HEK293 (cell line): ENCODE data around the gene CLPX.
A peak's percentile ranks its signal among the peaks of the same experiment; 100 is the strongest.
"Not testable (repeated sequence)": the region's sequence is repeated elsewhere in the genome, so short reads cannot be mapped to it uniquely, and the experiment has no call there.

Source experiments
- CTCF ChIA-PET: fragments of 350-600 bp; formaldehyde crosslinking; extraction: SDS; loops from one replicate; lab custom pipeline; 2021; ENCODE audit warnings: antibody characterized with exemption; lab: Yijun Ruan, JAX
- POLR2A ChIA-PET: fragments of 300-600 bp; formaldehyde crosslinking; extraction: SDS; loops from one replicate; lab custom pipeline; 2020; ENCODE audit warnings: antibody characterized with exemption, inconsistent platforms; lab: Yijun Ruan, JAX
- H3K27ac ChIP-seq: fragments of 200-500 bp; sonication (Bioruptor generic); 2 replicates; pipeline ENCODE4 v1.5.1; 2014; ENCODE audit warnings: low read depth, low read length, control low read depth, inconsistent platforms; ENCODE audit errors: extremely low read depth
- H3K36me3 ChIP-seq, 2 experiments: fragments of 200-500 bp in 1 of 2; sonication (Bioruptor generic) in 1 of 2; 1 replicate in 1 of 2; 2 replicates in 1 of 2; pipeline ENCODE4 v1.5.1; 2014 to 2017; ENCODE audit warnings: inconsistent platforms in 2 of 2, low read length in 2 of 2; ENCODE audit not compliant: control insufficient read depth in 2 of 2, insufficient read depth in 1 of 2
- H3K4me1 ChIP-seq: fragments of 200-500 bp; sonication (Bioruptor generic); 2 replicates; pipeline ENCODE4 v1.5.1; 2014; ENCODE audit warnings: mild to moderate bottlenecking, low read length, inconsistent platforms; ENCODE audit not compliant: control insufficient read depth, insufficient read depth
- H3K4me3 ChIP-seq: 2 replicates; pipeline ENCODE4 v1.5.1; 2011; ENCODE audit warnings: low read depth, mild to moderate bottlenecking, control low read depth, low read length, moderate library complexity
- H3K9me3 ChIP-seq: fragments of 200-500 bp; sonication (Bioruptor generic); 2 replicates; pipeline ENCODE4 v1.5.1; 2014; ENCODE audit warnings: low read depth, low read length, inconsistent platforms; ENCODE audit not compliant: control insufficient read depth, insufficient read depth
- GLIS1 ChIP-seq: fragments of 450-650 bp; formaldehyde crosslinking; IDR thresholded peaks from 2 replicates; pipeline ENCODE4 v1.5.1; 2016; ENCODE audit warnings: missing biosample characterization, missing genetic modification characterization
- OSR2 ChIP-seq: fragments of 450-650 bp; formaldehyde crosslinking; IDR thresholded peaks from 2 replicates; pipeline ENCODE4 v1.5.1; 2016; ENCODE audit warnings: missing biosample characterization, missing genetic modification characterization
- ZBTB11 ChIP-seq: fragments of 450-650 bp; formaldehyde crosslinking; conservative IDR thresholded peaks from 2 replicates; pipeline ENCODE4 v1.5.1; 2016; ENCODE audit warnings: low read depth, missing biosample characterization, missing genetic modification characterization
- ZBTB17 ChIP-seq: fragments of 450-650 bp; formaldehyde crosslinking; IDR thresholded peaks from 2 replicates; pipeline ENCODE4 v1.5.1; 2016; ENCODE audit warnings: missing biosample characterization, missing genetic modification characterization
- ZFHX2 ChIP-seq: fragments of 450-650 bp; formaldehyde crosslinking; conservative IDR thresholded peaks from 2 replicates; pipeline ENCODE4 v1.5.1; 2016; ENCODE audit warnings: missing biosample characterization, missing genetic modification characterization
- ZFP69B ChIP-seq: fragments of 450-650 bp; formaldehyde crosslinking; IDR thresholded peaks from 2 replicates; pipeline ENCODE4 v1.5.1; 2016; ENCODE audit warnings: missing biosample characterization, missing genetic modification characterization
- ZNF155 ChIP-seq: fragments of 450-650 bp; formaldehyde crosslinking; IDR thresholded peaks from 2 replicates; pipeline ENCODE4 v1.5.1; 2016; ENCODE audit warnings: missing biosample characterization, missing genetic modification characterization
- ZNF223 ChIP-seq: fragments of 450-650 bp; formaldehyde crosslinking; IDR thresholded peaks from 2 replicates; pipeline ENCODE4 v1.5.1; 2016; ENCODE audit warnings: missing biosample characterization, missing genetic modification characterization
- ZNF335 ChIP-seq: fragments of 450-650 bp; formaldehyde crosslinking; conservative IDR thresholded peaks from 2 replicates; pipeline ENCODE4 v1.5.1; 2016; ENCODE audit warnings: missing biosample characterization, missing genetic modification characterization
- ZNF366 ChIP-seq: fragments of 450-650 bp; formaldehyde crosslinking; conservative IDR thresholded peaks from 2 replicates; pipeline ENCODE4 v1.5.1; 2016; ENCODE audit warnings: missing biosample characterization, missing genetic modification characterization
- ZNF416 ChIP-seq: fragments of 450-650 bp; formaldehyde crosslinking; IDR thresholded peaks from 2 replicates; pipeline ENCODE4 v1.5.1; 2016; ENCODE audit warnings: missing biosample characterization, missing genetic modification characterization
- ZNF433 ChIP-seq: fragments of 450-650 bp; formaldehyde crosslinking; IDR thresholded peaks from 2 replicates; pipeline ENCODE4 v1.5.1; 2016; ENCODE audit warnings: missing biosample characterization, missing genetic modification characterization, low read depth
- ZNF518A ChIP-seq: fragments of 450-650 bp; formaldehyde crosslinking; conservative IDR thresholded peaks from 2 replicates; pipeline ENCODE4 v1.5.1; 2016; ENCODE audit warnings: low read depth, missing biosample characterization, missing genetic modification characterization
- ZNF555 ChIP-seq: fragments of 450-650 bp; formaldehyde crosslinking; conservative IDR thresholded peaks from 2 replicates; pipeline ENCODE4 v1.5.1; 2017; ENCODE audit warnings: missing biosample characterization, mild to moderate bottlenecking, missing genetic modification characterization, inconsistent platforms
- ZNF623 ChIP-seq: fragments of 450-650 bp; formaldehyde crosslinking; IDR thresholded peaks from 2 replicates; pipeline ENCODE4 v1.5.1; 2016; ENCODE audit warnings: missing biosample characterization, missing genetic modification characterization
- ZNF654 ChIP-seq: fragments of 450-650 bp; formaldehyde crosslinking; IDR thresholded peaks from 2 replicates; pipeline ENCODE4 v1.5.1; 2016; ENCODE audit warnings: low read depth, missing biosample characterization, missing genetic modification characterization

Gene CLPX

GRCh38 chr15:65184305-65184867 is 756 bp downstream of the CLPX start:
- ChIA-PET POLR2A (interaction anchor here (0.5 to 2.4 kb wide), 4 partner anchors 102 to 364 kb away, joined by 4 to 30 read pairs (median 18); partner anchors contain the start of genes PARP16 and RNU5B-1), CTCF (interaction anchor here (0.6 kb wide), 1 partner anchor 10 kb away, joined by 3 read pairs; no protein-coding TSS in a partner anchor)
- TF ChIP-seq ZNF335 (peak; percentile 8), ZFHX2 (no peak)
- peaks cover under 1 to 9% of the 10 kb centered on the region in 2 experiments for H3K36me3 ChIP-seq
- no peaks in the 10 kb centered on the region for H3K9me3 ChIP-seq
- no peaks in the 10 kb centered on the region for H3K4me1 ChIP-seq
- H3K4me3 ChIP-seq = peak overlapping the region; percentile 91
- peak overlapping the region; percentile 78 for H3K27ac ChIP-seq

GRCh38 chr15:65183865-65184159 is 1.3 kb downstream of the CLPX start:
- peak overlapping the region; percentile 78 for H3K27ac ChIP-seq
- POLR2A ChIA-PET = interaction anchor here (2.3 to 2.4 kb wide), 2 partner anchors 102 to 121 kb away, joined by 27 to 30 read pairs; partner anchors contain the start of genes PARP16 and RNU5B-1

GRCh38 chr15:65182538-65182937 is 2.6 kb downstream of the CLPX start:
- Histone ChIP-seq H3K4me3 (no peak overlapping the region), H3K36me3 (peaks cover 12 to 24% of the 10 kb centered on the region in 2 experiments), H3K27ac (no peak overlapping the region), H3K9me3 (no peaks in the 10 kb centered on the region), H3K4me1 (no peaks in the 10 kb centered on the region)
- POLR2A ChIA-PET = interaction anchor here (0.7 kb wide), 1 partner anchor 122 kb away, joined by 3 read pairs; the partner anchor contains the start of gene RNU5B-1
- TF ChIP-seq OSR2 (tag by site-specific recombination) (no peak), GLIS1 (tag by site-specific recombination) (no peak), ZNF155 (tag by site-specific recombination) (no peak), ZFP69B (tag by site-specific recombination) (no peak)
- CTCF ChIA-PET = interaction anchor here (0.6 to 1.4 kb wide), 3 partner anchors 89 to 121 kb away, joined by 3 to 6 read pairs (median 3); no protein-coding TSS in a partner anchor

More at GRCh38 chr15:65183865-65184159, 1.3 kb downstream of the CLPX start:
- Histone ChIP-seq H3K36me3 (peaks cover 4 to 13% of the 10 kb centered on the region in 2 experiments), H3K9me3 (no peaks in the 10 kb centered on the region), H3K4me1 (no peaks in the 10 kb centered on the region)
- CTCF ChIA-PET = interaction anchor here (0.6 kb wide), 1 partner anchor 11 kb away, joined by 3 read pairs; no protein-coding TSS in a partner anchor
- TF ChIP-seq ZBTB17 (peak; percentile 44; the same call in 1 of the 2 replicates), ZNF416 (tag by site-specific recombination) (no peak)
- TF ChIP-seq, all 188 proteins: peak for 1
- peak overlapping the region; percentile 91 for H3K4me3 ChIP-seq

- H3K4me3 ChIP-seq, H3K9me3 ChIP-seq, H3K4me1 ChIP-seq, H3K27ac ChIP-seq: not testable (repeated sequence)
- ChIA-PET CTCF (interaction anchor here (0.6 to 1.4 kb wide), 4 partner anchors 89 to 122 kb away, joined by 3 to 6 read pairs (median 3); no protein-coding TSS in a partner anchor), POLR2A (interaction anchor here (0.5 to 0.6 kb wide), 2 partner anchors 92 to 115 kb away, joined by 3 to 4 read pairs; no protein-coding TSS in a partner anchor)
- peaks cover 13 to 30% of the 10 kb centered on the region in 2 experiments for H3K36me3 ChIP-seq
- peak; percentile 65 for TF ChIP-seq ZNF555 (tag by site-specific recombination)
- TF ChIP-seq ZNF223 (tag by site-specific recombination) = peak; percentile 47; the same call in 1 of the 2 replicates
- 0 out of 2 replicates have a peak, but pooled peaks have one; percentile 20 for TF ChIP-seq ZNF366 (tag by site-specific recombination)
- TF ChIP-seq ZBTB11 = peak; percentile 66
- TF ChIP-seq ZNF518A = peak; percentile 95
- TF ChIP-seq ZNF654 (tag by site-specific recombination) = peak; percentile 37; the same call in 1 of the 2 replicates
- TF ChIP-seq ZNF433 (tag by site-specific recombination) = peak; percentile 74
- TF ChIP-seq ZNF623 (tag by site-specific recombination) = peak; percentile 82
Observed at GRCh38 chr15:65181582-65182353, 3.4 kb downstream of the CLPX start.
